ENCODE measurements around the gene MTMR3.
A peak's percentile ranks its signal among the peaks of the same experiment; 100 is the strongest.

MTMR3 gene

DNA sequence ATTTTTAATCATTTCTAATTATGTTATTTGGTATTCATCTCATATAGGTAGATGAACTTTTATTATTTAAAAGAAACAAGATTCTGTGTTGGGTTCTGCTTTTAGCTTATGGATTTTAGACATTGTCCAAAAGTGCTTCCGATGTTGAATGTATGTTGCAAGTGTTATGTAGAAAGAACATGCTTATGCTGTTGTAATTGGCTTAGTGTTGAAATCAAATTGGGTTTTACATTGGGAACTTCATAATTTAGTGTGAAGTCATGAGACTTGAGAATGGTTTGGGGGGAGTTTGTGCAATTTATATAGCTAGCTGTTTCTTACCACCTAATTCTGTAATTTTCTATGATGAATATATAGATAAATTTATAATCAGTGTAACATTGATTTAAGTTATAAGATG lies 3.6 kb downstream of the MTMR3 start:
- no peaks in the 10 kb centered on the region for H3K9me3 Mint-ChIP-seq
- peaks cover 8% of the 10 kb centered on the region for H3K4me1 Mint-ChIP-seq
- DNase-seq (ENCODE audit: low spot score in 2 of 2) (no peak), ATAC-seq (no peak)
- H3K36me3 Mint-ChIP-seq = no peaks in the 10 kb centered on the region
- no peak overlapping the region for H3K27ac Mint-ChIP-seq
- no peak overlapping the region for H3K4me3 Mint-ChIP-seq

DNA sequence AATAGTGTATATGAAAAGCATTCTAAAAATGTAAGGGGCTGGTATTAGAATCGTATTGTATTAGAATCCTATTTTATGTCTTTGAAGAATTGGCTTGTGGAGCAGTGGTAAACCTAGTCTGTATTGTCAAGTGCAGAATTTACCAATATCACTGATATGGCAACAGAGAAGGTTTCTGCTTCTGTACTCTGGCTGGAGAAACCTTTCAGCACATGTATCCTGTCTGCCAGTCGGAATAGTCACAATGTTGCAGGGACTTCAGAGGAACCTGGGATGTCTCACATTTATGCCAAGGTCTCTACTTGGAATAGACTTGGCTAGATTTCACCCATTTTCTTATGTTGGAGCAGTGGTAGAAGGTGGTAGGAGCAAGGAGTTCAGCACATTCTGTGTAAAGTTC lies 4.4 kb downstream of the MTMR3 start:
- Mint-ChIP-seq H3K36me3 (no peaks in the 10 kb centered on the region), H3K27ac (no peak overlapping the region), H3K4me1 (peaks cover 8% of the 10 kb centered on the region), H3K4me3 (no peak overlapping the region), H3K9me3 (no peaks in the 10 kb centered on the region)
- DNase-seq (ENCODE audit: low spot score in 2 of 2) (no peak), ATAC-seq (no peak)

DNA sequence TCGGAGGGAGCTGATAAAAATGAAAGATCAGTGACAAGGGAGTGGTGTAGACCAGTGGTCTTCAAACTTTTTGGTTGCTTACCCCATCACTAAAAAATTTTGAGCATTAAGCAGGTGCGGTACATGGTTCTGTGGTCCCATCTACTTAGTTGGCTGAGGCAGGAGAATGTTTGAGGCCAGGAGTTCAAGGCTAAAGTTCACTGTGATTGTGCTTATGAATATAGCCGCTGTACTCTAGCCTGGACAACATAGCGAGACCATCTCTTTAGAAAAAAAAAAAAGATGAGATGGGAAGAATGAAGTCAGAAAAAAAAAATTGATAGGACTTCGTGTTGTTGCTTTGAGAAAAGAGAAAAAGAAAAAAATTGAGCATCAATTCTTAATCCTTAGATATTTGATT lies 7.8 kb downstream of the MTMR3 start:
- peaks cover 8% of the 10 kb centered on the region for H3K4me1 Mint-ChIP-seq
- DNase-seq (ENCODE audit: low spot score in 2 of 2) (no peak), ATAC-seq (no peak)
- no peaks in the 10 kb centered on the region for H3K9me3 Mint-ChIP-seq
- H3K27ac Mint-ChIP-seq = no peak overlapping the region
- H3K36me3 Mint-ChIP-seq = no peaks in the 10 kb centered on the region
- H3K4me3 Mint-ChIP-seq = no peak overlapping the region

DNA sequence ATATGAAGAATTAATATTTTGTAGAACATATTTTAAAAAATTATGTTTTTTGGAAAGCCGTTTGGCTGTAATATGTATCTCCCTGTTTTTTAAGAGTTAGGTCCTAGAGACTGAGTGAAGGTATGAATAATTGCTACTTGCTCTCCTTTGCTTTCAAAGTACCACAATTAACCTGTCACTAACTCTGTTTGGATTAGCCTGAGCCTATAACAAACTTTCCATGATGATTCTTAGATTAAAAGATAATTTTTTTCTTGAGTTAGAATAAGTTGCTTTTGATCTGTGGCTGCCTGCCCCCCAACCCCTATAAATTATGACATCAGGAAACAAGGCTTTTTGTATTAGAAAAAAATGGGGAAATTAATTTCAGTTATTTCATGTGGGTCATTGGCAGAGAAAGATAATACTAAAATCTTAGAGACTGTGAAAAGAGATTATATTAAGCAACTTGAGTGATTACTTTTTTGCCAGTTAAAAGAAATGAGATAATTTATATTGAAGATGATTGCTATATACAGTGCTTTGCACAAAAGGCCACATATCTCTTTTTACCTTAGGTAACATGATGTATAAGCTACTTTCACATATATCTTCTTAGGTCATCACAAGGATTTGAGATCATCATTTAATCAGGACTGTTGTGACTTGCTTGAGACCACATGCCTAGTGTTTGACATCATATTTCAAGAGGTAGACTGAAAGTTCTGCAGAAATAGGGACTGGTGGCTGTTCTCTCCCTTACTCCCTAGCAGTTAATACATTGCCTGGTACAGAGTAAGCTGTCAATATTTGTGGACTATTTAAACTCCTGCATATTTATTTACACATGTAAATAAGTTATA lies 9.6 kb downstream of the MTMR3 start:
- H3K4me3 Mint-ChIP-seq = no peak overlapping the region
- H3K4me1 Mint-ChIP-seq = peaks cover 8% of the 10 kb centered on the region
- no peaks in the 10 kb centered on the region for H3K36me3 Mint-ChIP-seq
- no peak for ATAC-seq
- DNase-seq (ENCODE audit: low spot score in 2 of 2) = no peak
- no peaks in the 10 kb centered on the region for H3K9me3 Mint-ChIP-seq
- H3K27ac Mint-ChIP-seq = no peak overlapping the region

DNA sequence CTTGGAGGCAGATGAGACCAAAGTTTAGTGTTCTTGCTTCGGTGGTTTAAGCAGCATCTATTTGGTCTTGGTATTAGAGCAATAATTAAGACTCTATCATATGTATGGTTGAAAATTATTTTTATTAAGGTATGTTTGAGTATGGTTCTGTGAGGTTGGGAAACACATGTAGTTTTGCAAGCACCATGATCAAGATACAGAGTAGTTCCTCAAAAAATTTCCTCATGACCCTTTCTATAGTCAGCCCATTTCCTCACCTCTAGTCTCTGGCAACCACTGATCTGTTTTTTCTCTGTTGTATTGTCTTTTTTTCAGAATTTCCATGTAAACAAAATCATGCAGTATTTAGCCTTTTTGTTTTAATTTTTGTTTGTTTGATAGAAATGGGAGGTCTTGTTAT lies 18.4 kb downstream of the MTMR3 start:
- Mint-ChIP-seq H3K27ac (no peak overlapping the region), H3K9me3 (no peaks in the 10 kb centered on the region), H3K4me1 (peaks cover 27% of the 10 kb centered on the region), H3K36me3 (no peaks in the 10 kb centered on the region), H3K4me3 (no peak overlapping the region)
- no peak for DNase-seq (ENCODE audit: low spot score in 2 of 2)
- no peak for ATAC-seq

DNA sequence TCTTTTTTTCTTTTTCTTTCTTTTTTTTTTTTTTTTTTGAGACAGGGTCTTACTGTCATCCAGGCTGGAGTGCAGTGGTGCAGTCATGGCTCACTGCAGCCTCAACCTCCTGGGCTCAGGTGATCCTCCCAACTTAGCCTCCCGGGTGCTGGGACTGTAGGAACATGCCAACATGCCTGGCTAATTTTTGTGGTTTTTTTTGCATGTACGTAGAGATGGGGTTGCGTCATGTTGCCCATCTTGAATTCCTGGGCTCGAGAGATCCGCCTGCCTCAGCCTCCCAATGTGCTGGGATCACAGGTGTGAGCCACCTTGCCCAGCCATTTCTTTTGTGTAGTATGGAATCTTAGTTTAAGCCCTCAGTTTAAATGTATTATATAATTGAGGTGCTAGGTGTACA lies 20.4 kb downstream of the MTMR3 start:
- Mint-ChIP-seq H3K27ac (no peak overlapping the region), H3K9me3 (no peaks in the 10 kb centered on the region), H3K4me3 (no peak overlapping the region), H3K4me1 (peaks cover 36% of the 10 kb centered on the region), H3K36me3 (no peaks in the 10 kb centered on the region)
- DNase-seq (ENCODE audit: low spot score in 2 of 2) (no peak), ATAC-seq (no peak)

DNA sequence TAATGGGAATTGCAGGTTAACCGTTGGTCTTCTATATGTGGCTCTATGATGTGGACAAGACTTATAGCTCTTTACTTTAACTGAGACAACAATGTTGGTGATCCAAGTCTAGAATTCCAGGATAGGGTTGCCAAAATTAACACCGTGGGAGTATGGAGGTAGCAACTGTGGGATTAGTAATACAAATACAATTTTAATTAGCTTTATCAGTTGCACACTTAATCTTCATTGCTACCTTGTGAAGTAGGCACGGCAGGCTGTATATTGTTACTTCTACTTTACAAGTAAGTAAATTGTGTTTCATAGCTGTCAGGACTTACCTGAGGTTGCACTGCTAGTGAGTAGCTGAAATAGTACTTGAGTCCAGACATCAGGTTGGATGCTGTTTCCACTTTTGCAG lies 21.0 kb downstream of the MTMR3 start:
- Mint-ChIP-seq H3K27ac (no peak overlapping the region), H3K4me3 (no peak overlapping the region), H3K36me3 (no peaks in the 10 kb centered on the region), H3K9me3 (no peaks in the 10 kb centered on the region), H3K4me1 (peaks cover 34% of the 10 kb centered on the region)
- DNase-seq (ENCODE audit: low spot score in 2 of 2) (no peak), ATAC-seq (no peak)

DNA sequence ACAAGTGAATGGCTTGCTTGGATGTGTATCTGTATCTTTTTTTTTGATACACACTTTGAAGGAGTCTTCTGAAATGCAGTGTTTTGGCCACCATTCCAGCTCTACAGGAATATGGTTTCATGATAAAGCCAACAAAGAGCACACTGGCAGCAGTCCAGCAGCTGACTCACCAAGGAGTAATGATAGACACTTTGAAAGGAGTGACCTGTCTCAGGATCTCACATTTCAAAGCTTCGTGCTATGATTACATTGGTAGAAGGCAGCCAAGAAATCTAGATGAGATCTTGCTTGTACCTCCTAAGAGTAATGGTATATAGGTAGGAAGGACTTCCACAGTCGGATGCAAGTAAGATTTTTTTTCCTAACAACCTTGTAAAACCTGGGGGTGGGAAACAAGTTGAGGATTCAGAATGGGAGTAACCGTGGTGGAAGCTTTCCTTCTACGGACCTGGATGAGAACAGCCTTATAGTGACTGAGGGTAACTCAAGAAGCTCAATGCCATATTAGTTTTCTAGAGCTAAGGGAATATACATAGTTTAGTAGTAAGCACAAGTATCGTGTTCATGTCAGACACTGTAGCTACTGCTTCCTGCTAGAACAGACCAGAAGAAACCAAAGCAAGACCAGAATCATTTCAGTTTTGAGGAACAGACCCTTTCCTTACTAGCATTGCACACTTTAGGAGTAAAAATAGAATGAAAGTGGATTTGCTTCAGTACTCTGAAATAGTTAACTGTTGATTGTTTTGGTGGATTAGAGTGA lies 25.0 kb downstream of the MTMR3 start:
- H3K4me3 Mint-ChIP-seq = no peak overlapping the region
- no peak overlapping the region for H3K27ac Mint-ChIP-seq
- H3K4me1 Mint-ChIP-seq = peaks cover 44% of the 10 kb centered on the region
- DNase-seq (ENCODE audit: low spot score in 2 of 2) (no peak), ATAC-seq (peak; percentile 57)
- no peaks in the 10 kb centered on the region for H3K36me3 Mint-ChIP-seq
- no peaks in the 10 kb centered on the region for H3K9me3 Mint-ChIP-seq

DNA sequence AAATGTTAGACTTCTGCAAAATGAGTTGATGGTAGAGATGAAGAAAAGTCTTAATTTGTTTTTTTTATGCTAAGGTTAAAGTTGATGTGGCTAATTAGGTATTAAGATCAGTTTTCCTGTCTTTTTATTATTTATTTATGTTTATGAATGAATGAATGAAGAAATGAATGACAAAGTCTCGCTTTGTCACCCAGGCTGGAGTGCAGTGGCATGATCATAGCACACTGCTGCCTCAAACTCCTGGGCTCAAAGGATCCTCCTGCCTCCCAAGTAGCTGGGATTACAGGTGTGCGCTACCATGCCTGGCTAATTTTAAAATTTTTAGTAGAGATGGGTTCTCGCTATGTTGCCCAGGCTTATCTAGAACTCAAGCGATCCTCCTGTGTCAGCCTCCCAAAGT lies 29.2 kb downstream of the MTMR3 start:
- ATAC-seq = no peak
- no peak overlapping the region for H3K27ac Mint-ChIP-seq
- no peak overlapping the region for H3K4me3 Mint-ChIP-seq

DNA sequence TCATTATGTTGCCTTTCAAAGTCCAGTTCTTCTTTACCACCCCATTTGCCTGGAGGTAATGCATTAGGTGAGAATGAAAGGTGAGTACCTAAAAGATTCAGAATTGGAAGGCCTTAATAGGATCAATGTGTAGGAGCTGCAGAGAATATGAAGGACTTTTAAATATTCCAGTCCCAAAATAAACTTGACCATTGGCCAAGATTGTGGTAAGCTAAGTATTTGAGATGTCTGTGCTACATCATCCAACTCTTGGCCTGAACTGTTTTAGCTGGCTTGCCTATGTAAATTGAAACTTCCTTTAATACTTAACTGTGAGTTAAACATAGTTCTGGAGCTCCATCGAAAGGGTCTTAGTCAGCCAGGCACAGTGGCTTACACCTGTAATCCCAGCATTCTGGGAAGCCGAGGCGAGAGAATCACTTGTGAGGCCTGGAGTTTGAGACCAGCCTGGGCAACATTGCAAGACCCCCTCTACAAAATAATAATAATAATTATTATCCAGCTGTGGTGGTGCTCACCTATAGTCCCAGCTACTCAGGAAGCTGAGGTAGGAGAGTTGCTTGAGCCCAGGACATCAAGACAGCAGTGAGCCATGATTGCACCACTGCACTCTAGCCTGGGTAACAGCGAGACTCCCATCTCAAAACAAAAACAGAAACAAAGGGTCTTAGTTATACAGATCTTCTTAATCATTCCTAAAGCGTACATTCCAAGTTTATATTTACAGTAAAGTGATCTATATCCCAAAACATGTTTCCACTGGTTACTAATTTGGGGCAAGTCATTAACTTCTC lies 29.8 kb downstream of the MTMR3 start:
- no peaks in the 10 kb centered on the region for H3K36me3 Mint-ChIP-seq
- ATAC-seq = no peak
- H3K4me3 Mint-ChIP-seq = no peak overlapping the region
- H3K4me1 Mint-ChIP-seq = peaks cover 57% of the 10 kb centered on the region
- DNase-seq (ENCODE audit: low spot score in 2 of 2) = no peak
- H3K27ac Mint-ChIP-seq = no peak overlapping the region
- H3K9me3 Mint-ChIP-seq = no peaks in the 10 kb centered on the region

More for the DNA sequence above, 29.2 kb downstream of the MTMR3 start:
- DNase-seq (ENCODE audit: low spot score in 2 of 2) = no peak
- Mint-ChIP-seq H3K36me3 (no peaks in the 10 kb centered on the region), H3K4me1 (peaks cover 62% of the 10 kb centered on the region), H3K9me3 (no peaks in the 10 kb centered on the region)

DNA sequence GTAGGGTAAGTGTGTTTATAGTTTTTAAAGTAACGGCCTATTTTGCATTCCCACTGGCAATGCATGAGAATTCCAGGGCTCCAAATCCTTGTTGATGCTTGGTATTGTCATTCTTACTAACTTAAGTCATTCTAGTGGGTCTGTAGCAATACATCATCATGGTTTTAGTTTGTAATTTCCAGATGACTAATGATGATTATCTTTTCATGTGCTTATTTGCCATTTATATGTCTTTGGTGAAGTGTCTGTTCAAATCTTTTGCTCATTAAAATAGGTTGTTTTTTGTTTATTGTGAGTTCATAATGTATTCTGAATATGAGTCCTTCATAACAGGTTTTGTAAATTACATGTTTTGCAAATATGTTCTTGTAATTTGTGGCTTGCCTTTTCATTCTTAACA lies 31.2 kb downstream of the MTMR3 start:
- H3K9me3 Mint-ChIP-seq = no peaks in the 10 kb centered on the region
- ATAC-seq (peak; percentile 64), DNase-seq (ENCODE audit: low spot score in 2 of 2) (no peak)
- no peak overlapping the region for H3K4me3 Mint-ChIP-seq
- peaks cover 49% of the 10 kb centered on the region for H3K4me1 Mint-ChIP-seq
- H3K27ac Mint-ChIP-seq = no peak overlapping the region
- H3K36me3 Mint-ChIP-seq = no peaks in the 10 kb centered on the region

DNA sequence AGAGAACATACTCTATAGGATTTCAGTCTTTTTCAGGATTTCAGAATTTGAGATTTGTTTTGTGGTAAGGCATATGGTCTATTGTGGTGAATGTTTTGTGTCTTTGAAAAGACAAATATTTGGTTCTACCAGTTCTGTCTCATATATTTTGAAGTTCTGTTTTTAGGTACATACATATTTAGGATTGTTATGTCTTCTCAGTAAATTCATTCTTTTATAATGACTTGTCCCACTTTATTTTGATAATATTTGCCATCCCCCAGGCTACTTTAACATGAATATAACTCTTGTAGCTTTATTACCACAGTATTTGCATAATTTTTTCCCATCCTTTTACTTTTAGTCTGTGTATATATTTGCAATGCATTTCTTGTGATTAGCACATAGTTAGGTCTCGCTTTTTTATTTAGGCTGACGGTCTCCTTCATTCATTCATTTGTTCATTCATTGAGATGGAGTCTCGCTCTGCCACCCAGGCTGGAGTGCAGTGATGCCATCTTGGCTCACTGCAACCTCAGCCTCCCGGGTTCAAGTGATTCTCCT lies 32.1 kb downstream of the MTMR3 start:
- Mint-ChIP-seq H3K4me1 (peaks cover 46% of the 10 kb centered on the region), H3K36me3 (no peaks in the 10 kb centered on the region), H3K4me3 (no peak overlapping the region), H3K27ac (peak overlapping the region; percentile 42), H3K9me3 (no peaks in the 10 kb centered on the region)
- no peak for ATAC-seq
- DNase-seq (ENCODE audit: low spot score in 2 of 2) = no peak

DNA sequence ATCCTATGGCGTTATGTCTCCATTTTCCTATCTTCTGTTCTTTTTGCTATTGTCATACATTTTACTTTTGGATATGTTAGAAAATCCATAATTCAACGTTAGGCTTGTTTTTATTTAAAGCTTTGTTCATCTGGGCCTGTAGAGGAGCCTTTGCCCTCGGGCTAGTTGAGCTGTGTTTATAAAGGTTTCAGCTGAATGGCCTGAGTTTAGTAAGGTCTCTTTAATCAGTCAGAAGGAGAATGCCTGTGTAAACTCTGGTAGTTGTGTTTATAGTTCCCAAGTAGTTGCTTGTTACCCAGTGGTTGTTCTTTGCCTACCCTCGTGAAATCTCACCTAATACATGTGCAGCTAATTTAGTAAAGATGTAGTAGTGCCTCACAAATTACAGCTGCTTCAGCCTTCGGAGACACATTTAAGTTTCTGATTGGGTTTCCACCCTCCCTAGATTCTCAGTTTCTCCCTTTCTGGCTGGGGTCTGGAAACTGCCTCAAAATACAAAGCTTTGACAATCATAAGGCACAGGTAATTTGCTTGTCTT lies 33.1 kb downstream of the MTMR3 start:
- H3K36me3 Mint-ChIP-seq = no peaks in the 10 kb centered on the region
- H3K9me3 Mint-ChIP-seq = no peaks in the 10 kb centered on the region
- no peak overlapping the region for H3K4me3 Mint-ChIP-seq
- peaks cover 45% of the 10 kb centered on the region for H3K4me1 Mint-ChIP-seq
- H3K27ac Mint-ChIP-seq = no peak overlapping the region
- DNase-seq (ENCODE audit: low spot score in 2 of 2) (no peak), ATAC-seq (no peak)

DNA sequence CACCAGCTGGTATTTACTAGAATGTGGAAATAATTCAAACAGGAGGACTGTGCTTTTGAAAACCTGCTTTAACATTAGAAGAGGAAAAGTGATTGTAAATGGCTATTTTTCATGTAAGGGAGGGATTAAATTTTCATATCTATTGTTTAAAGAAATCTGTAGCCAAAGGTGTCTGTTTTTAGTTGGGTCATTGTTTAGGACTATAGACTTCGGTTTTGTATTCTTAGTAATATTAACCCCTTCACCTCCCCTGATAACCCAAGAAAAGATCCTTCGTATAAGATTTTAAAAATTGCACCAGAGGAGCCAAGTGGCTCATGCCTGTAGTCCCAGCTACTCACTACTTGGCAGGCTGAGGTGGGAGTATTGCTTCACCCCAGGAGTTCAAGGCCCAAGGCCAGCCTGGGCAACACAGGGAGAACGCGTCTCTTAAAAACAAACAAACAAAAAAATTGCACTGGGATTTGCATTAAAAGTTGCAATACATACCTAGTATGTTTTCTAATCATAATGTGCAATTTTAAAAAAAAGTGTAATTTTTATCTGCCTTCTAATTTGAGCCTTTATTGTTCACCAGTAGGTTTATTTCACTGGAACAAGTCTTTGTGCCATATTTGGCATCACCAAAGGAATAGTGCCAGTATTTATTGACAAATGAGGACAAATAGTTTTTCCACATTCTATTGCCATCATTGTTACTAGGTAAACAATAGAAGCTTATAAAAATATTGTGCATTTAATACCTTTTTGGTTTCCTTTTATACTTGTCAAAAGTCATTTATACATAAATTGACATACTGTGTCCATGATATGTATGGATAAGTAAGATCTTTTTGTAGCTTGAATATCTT lies 34.3 kb downstream of the MTMR3 start:
- Mint-ChIP-seq H3K4me1 (peaks cover 40% of the 10 kb centered on the region), H3K9me3 (no peaks in the 10 kb centered on the region), H3K4me3 (no peak overlapping the region), H3K36me3 (no peaks in the 10 kb centered on the region), H3K27ac (no peak overlapping the region)
- ATAC-seq (no peak), DNase-seq (ENCODE audit: low spot score in 2 of 2) (no peak)

All from stimulated activated effector memory CD8-positive, alpha-beta T cell treated with anti-CD3 and anti-CD28 coated beads, Interleukin-12 subunit alpha, Interleukin-12 subunit beta, amount 100 ng/mL, for 72 hours (primary cell).